Activated CD4-positive, alpha-beta T cell treated with anti-CD3 and anti-CD28 coated beads, Interleukin-2, amount 10 ng/mL, durations not matched to agents 7 days and 5 days (primary cell): ENCODE measurements around the gene PLXNA3. TPM values are rescaled to one million over a fixed set of nuclear protein-coding genes. Genes with fewer than 3 reads are reported as not detected.

ENCODE experiments used
- CTCF ChIA-PET: fragments of 350-600 bp; sonication (Branson Sonifier 250); formaldehyde crosslinking; loops from one replicate; lab custom pipeline; 2021; ENCODE audit warnings: antibody characterized with exemption; lab: Charles Lee
- POLR2A ChIA-PET: fragments of 350-600 bp; sonication (Branson Sonifier 250); formaldehyde crosslinking; loops from one replicate; lab custom pipeline; 2021; ENCODE audit warnings: antibody characterized with exemption; lab: Charles Lee
- DNase-seq: peaks from one replicate; pipeline ENCODE4 v3.0.0-alpha.2; 2020
- H3K27ac Mint-ChIP-seq: one replicate; pipeline ENCODE4 v1.8.0; 2021; ENCODE audit warnings: mild to moderate bottlenecking, moderate library complexity, mixed read lengths
- H3K27me3 Mint-ChIP-seq: one replicate; pipeline ENCODE4 v1.8.0; 2021; ENCODE audit warnings: mixed read lengths
- H3K36me3 Mint-ChIP-seq: one replicate; pipeline ENCODE4 v1.8.0; 2021; ENCODE audit warnings: low read depth, mixed read lengths
- H3K4me1 Mint-ChIP-seq: one replicate; pipeline ENCODE4 v1.8.0; 2021; ENCODE audit warnings: mixed read lengths
- H3K4me3 Mint-ChIP-seq: one replicate; pipeline ENCODE4 v1.8.0; 2021; ENCODE audit warnings: mild to moderate bottlenecking, moderate library complexity, mixed read lengths
- H3K9me3 Mint-ChIP-seq: one replicate; pipeline ENCODE4 v1.8.0; 2021; ENCODE audit warnings: mixed read lengths
- total RNA-seq, 2 experiments: library from RNA; stranded (reverse); gene quantifications; one replicate each; pipeline ENCODE4 v1.2.3, GENCODE V29; 2021

The PLXNA3 gene
- total RNA-seq, 2 experiments from 2014 or later = 26.2 to 28.3 TPM

DNA sequence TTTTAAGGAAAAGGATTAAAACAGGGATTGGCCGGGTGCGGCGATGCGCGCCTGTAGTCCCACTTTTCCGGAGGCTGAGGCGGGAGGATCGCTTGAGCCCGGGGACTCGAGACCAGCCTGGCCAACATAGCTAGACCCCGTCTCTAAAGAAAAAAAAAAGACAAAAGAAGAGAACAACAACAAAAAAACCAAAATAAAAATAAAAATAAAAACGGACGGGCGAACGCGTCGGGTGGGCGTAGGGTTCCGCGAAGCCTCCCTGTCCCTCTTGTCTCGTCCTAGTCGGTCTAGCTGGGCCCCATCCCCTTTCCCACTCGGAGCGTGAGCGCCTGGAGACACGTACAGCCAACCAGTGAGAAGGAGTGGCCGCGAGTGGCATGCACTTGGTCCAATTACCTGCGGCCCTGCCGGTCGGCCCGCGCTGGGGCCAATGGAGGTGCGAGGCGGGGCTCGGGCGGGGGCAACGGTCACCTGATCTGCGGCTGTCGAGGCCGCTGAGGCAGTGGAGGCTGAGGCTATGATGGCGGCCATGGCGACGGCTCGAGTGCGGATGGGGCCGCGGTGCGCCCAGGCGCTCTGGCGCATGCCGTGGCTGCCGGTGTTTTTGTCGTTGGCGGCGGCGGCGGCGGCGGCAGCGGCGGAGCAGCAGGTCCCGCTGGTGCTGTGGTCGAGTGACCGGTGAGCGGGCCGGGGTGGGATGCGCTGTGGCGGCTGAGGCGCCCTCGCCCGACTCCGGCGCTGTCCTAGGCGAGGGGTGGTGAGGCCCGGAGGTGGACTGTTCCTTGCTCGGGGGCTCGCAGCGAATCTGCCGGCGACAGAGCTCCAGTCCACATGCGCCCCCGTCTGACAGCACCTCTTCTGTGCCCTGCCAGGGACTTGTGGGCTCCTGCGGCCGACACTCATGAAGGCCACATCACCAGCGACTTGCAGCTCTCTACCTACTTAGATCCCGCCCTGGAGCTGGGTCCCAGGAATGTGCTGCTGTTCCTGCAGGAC, 29.6 kb upstream of the PLXNA3 start, which contains the start of gene ATP6AP1:
TSS of gene ATP6AP1 (plus strand) at position 502 of the 996 bp plus-strand sequence. CDS start at position 518, 16 bp downstream.
- CTCF ChIA-PET = interaction anchor here (0.8 to 1.6 kb wide), 3 partner anchors 11 to 17 kb away, joined by 3 to 4 read pairs (median 4); partner anchors contain the start of gene TAFAZZIN
- peak within 1 kb of the TSS; percentile 77 for H3K4me3 Mint-ChIP-seq
- H3K27me3 Mint-ChIP-seq = no peaks in the 10 kb centered on the region
- peak; percentile 90 for DNase-seq
- H3K4me1 Mint-ChIP-seq = peaks cover 28% of the 10 kb centered on the region
- no peaks in the 10 kb centered on the region for H3K9me3 Mint-ChIP-seq
- H3K36me3 Mint-ChIP-seq = peaks cover 8% of the 10 kb centered on the region
- peak within 1 kb of the TSS; percentile 79 for H3K27ac Mint-ChIP-seq
- POLR2A ChIA-PET = no interaction called here

- peaks cover 23% of the 10 kb centered on the region for H3K4me1 Mint-ChIP-seq
- H3K4me3 Mint-ChIP-seq = peak overlapping the region; percentile 77
- H3K27me3 Mint-ChIP-seq = no peaks in the 10 kb centered on the region
- POLR2A ChIA-PET = interaction anchor here (0.6 kb wide), 1 partner anchor 57 kb away, joined by 3 read pairs; the partner anchor contains the start of gene UBL4A
- no peak overlapping the region for H3K27ac Mint-ChIP-seq
- CTCF ChIA-PET = interaction anchor here (1.6 kb wide), 1 partner anchor 18 kb away, joined by 4 read pairs; the partner anchor contains the start of gene TAFAZZIN
- DNase-seq = no peak
- peaks cover 9% of the 10 kb centered on the region for H3K36me3 Mint-ChIP-seq
- no peaks in the 10 kb centered on the region for H3K9me3 Mint-ChIP-seq
These were observed 28.4 kb upstream of the PLXNA3 start for GRCh38 chrX:154429711-154430110.

DNA sequence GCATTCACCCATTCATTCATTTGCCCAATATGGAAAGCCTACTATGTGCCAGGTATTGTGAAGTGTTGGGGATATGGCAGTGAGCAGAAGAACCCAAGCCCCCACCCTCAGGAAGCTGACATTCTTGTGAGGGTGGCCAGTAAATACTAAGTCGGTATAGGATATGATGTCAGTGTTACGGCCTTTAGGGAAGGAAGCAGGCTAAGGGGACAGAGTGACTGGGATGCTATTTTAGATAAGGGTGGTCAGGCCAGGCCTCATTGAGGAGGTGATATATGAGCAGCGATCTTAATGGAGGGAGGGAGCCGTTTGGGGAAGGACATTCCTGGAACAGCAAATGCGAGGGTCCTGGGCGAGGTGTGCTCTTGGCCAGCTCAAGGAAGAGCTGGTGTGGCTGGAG, 27.6 kb upstream of the PLXNA3 start:
- CTCF ChIA-PET = no interaction called here
- Mint-ChIP-seq H3K36me3 (peaks cover 13% of the 10 kb centered on the region), H3K9me3 (no peaks in the 10 kb centered on the region), H3K4me1 (peaks cover 23% of the 10 kb centered on the region), H3K4me3 (no peak overlapping the region), H3K27me3 (no peaks in the 10 kb centered on the region), H3K27ac (peak overlapping the region; percentile 27)
- POLR2A ChIA-PET = interaction anchor here (0.6 kb wide), 1 partner anchor 56 kb away, joined by 3 read pairs; the partner anchor contains the start of gene UBL4A
- no peak for DNase-seq

DNA sequence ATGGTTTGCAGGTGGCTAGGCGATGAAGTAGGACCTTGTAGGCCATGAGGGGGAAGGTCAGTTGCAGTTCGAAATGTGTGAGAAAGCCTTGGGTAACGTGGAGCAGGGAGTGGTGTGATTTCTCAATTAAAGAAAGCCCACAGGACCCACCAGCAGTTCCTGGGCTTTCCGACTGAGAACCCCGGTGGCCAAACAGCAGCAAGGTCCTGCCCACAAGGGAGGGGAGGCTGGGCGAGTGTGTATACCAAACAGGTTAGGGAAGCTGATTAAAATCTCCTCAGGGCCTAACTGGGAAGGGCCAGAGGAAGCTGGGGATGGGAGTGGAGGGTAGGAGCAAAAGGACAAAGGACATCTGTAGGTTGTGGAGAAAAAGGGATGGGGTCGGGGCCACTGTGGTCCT, 27.2 kb upstream of the PLXNA3 start:
- Mint-ChIP-seq H3K4me1 (peaks cover 24% of the 10 kb centered on the region), H3K36me3 (peaks cover 15% of the 10 kb centered on the region), H3K27me3 (no peaks in the 10 kb centered on the region), H3K9me3 (no peaks in the 10 kb centered on the region), H3K4me3 (no peak overlapping the region), H3K27ac (peak overlapping the region; percentile 27)
- DNase-seq = no peak
- ChIA-PET POLR2A (no interaction called here), CTCF (interaction anchor here (0.5 kb wide), 1 partner anchor 43 kb away, joined by 3 read pairs; no protein-coding TSS in a partner anchor)

- Mint-ChIP-seq H3K27me3 (no peaks in the 10 kb centered on the region), H3K4me1 (peaks cover 28% of the 10 kb centered on the region), H3K4me3 (no peak overlapping the region), H3K36me3 (peaks cover 18% of the 10 kb centered on the region), H3K9me3 (no peaks in the 10 kb centered on the region), H3K27ac (no peak overlapping the region)
- ChIA-PET POLR2A (no interaction called here), CTCF (interaction anchor here (0.5 kb wide), 1 partner anchor 43 kb away, joined by 3 read pairs; no protein-coding TSS in a partner anchor)
- DNase-seq = no peak
These were observed 26.7 kb upstream of the PLXNA3 start for GRCh38 chrX:154431341-154431740.

DNA sequence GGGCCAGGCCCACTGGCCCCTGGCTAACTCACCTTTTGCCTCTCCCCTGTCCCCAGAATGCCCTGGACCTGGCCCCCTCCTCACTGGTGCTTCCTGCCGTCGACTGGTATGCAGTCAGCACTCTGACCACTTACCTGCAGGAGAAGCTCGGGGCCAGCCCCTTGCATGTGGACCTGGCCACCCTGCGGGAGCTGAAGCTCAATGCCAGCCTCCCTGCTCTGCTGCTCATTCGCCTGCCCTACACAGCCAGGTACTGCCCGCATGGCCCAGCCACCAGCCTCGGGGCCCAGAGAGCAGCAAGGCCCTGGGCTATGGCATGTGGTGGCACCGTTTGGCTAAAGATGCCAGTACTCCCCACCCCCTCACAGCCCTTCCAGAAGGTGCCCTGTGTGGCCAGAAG, 25.9 kb upstream of the PLXNA3 start:
- H3K4me3 Mint-ChIP-seq = no peak overlapping the region
- no peaks in the 10 kb centered on the region for H3K9me3 Mint-ChIP-seq
- POLR2A ChIA-PET = no interaction called here
- DNase-seq = no peak
- H3K4me1 Mint-ChIP-seq = peaks cover 30% of the 10 kb centered on the region
- no peaks in the 10 kb centered on the region for H3K27me3 Mint-ChIP-seq
- CTCF ChIA-PET = no interaction called here
- H3K27ac Mint-ChIP-seq = no peak overlapping the region
- H3K36me3 Mint-ChIP-seq = peaks cover 19% of the 10 kb centered on the region

DNA sequence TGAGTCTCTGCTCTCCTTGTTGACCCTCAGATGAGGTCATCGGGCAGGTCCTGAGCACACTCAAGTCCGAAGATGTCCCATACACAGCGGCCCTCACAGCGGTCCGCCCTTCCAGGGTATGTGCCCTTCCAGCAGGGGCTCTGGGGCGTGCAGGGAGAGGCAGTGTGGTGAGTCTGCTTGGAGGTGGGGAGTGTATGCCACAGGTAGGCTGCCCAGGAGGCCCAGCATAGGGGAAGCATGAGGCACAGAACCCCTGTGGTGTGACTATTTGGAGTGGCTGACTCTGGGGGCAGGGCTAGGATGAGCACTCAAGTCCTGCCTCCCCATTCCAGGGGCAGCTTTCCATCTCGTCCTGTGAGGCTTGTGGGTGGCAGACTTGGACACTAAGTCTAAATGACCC, 24.5 kb upstream of the PLXNA3 start:
- H3K4me3 Mint-ChIP-seq = no peak overlapping the region
- no peak overlapping the region for H3K27ac Mint-ChIP-seq
- H3K27me3 Mint-ChIP-seq = no peaks in the 10 kb centered on the region
- H3K36me3 Mint-ChIP-seq = peaks cover 19% of the 10 kb centered on the region
- ChIA-PET CTCF (no interaction called here), POLR2A (no interaction called here)
- H3K9me3 Mint-ChIP-seq = no peaks in the 10 kb centered on the region
- peaks cover 31% of the 10 kb centered on the region for H3K4me1 Mint-ChIP-seq
- no peak for DNase-seq

- H3K4me3 Mint-ChIP-seq = no peak overlapping the region
- POLR2A ChIA-PET = no interaction called here
These were observed 23.5 kb upstream of the PLXNA3 start for GRCh38 chrX:154434394-154435168.

DNA sequence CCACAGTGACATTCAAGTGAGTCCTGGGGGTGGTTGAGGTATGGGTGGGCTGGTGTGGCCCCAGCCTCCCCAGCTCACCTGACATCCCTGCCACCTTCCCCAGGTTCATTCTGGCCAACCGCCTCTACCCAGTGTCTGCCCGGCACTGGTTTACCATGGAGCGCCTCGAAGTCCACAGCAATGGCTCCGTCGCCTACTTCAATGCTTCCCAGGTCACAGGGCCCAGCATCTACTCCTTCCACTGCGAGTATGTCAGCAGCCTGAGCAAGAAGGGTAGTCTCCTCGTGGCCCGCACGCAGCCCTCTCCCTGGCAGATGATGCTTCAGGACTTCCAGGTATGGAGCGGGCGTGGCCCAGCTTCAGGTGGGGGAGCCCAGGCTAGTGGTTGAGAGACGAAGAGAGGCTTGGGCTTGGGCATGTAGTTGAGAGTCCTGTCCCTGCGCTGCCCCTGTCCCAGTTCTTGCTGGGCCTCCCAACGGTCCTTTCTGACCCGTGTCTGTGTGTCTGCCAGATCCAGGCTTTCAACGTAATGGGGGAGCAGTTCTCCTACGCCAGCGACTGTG, 22.8 kb upstream of the PLXNA3 start:
- H3K36me3 Mint-ChIP-seq = peaks cover 19% of the 10 kb centered on the region
- no peak overlapping the region for H3K4me3 Mint-ChIP-seq
- CTCF ChIA-PET = no interaction called here
- H3K27ac Mint-ChIP-seq = no peak overlapping the region
- H3K9me3 Mint-ChIP-seq = no peaks in the 10 kb centered on the region
- POLR2A ChIA-PET = no interaction called here
- DNase-seq = no peak
- no peaks in the 10 kb centered on the region for H3K27me3 Mint-ChIP-seq
- peaks cover 26% of the 10 kb centered on the region for H3K4me1 Mint-ChIP-seq

More at GRCh38 chrX:154434394-154435168, 23.5 kb upstream of the PLXNA3 start:
- no peaks in the 10 kb centered on the region for H3K27me3 Mint-ChIP-seq
- peaks cover 19% of the 10 kb centered on the region for H3K36me3 Mint-ChIP-seq
- CTCF ChIA-PET = no interaction called here
- no peak for DNase-seq
- H3K9me3 Mint-ChIP-seq = no peaks in the 10 kb centered on the region
- H3K4me1 Mint-ChIP-seq = peaks cover 28% of the 10 kb centered on the region
- no peak overlapping the region for H3K27ac Mint-ChIP-seq

DNA sequence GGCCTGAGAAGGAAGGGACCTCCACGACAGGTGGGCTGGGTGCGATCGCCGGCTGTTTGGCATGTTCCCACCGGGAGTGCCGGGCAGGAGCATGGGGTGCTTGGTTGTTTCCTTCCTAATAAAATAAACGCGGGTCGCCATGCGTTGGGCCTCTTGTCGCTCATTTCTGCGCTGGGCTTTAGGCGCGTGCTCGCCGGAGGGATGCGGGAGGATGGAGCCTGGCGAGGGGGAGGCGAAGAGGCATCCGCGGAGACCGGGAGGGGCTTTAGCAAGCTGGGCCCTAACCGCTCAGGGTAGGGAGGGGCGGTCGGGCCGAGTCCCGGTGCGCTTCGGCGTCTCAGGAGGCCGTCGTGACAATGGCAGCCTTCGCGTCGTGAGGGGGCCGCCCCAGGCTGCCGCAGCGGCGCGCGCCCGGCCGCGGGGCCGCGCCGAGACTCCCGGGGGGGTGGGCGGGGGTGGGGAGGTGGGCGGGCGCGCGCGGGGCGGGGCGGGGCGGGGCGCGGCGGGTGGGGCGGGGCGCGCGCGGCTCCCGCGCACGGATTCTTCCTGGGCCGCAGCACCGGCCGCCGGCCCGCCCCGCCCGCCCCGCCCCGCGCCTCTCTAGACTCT, 21.6 kb upstream of the PLXNA3 start:
- ChIA-PET POLR2A (no interaction called here), CTCF (no interaction called here)
- H3K4me3 Mint-ChIP-seq = peak overlapping the region; percentile 75
- H3K9me3 Mint-ChIP-seq = no peaks in the 10 kb centered on the region
- peak overlapping the region; percentile 87 for H3K27ac Mint-ChIP-seq
- H3K27me3 Mint-ChIP-seq = no peaks in the 10 kb centered on the region
- peaks cover 19% of the 10 kb centered on the region for H3K36me3 Mint-ChIP-seq
- peaks cover 22% of the 10 kb centered on the region for H3K4me1 Mint-ChIP-seq
- DNase-seq = peak; percentile 45

- H3K27me3 Mint-ChIP-seq = no peaks in the 10 kb centered on the region
- H3K27ac Mint-ChIP-seq = peak within 1 kb of the TSS; percentile 87
These were observed 20.9 kb upstream of the PLXNA3 start, which contains the start of gene GDI1 for GRCh38 chrX:154436983-154437752. GDI1 (plus strand) TSS chrX:154437154; CDS start chrX:154437255, 101 bp downstream.

More at GRCh38 chrX:154436983-154437752, 20.9 kb upstream of the PLXNA3 start, which contains the start of gene GDI1:
- DNase-seq = peak; percentile 52
- Mint-ChIP-seq H3K36me3 (peaks cover 24% of the 10 kb centered on the region), H3K4me3 (peak within 1 kb of the TSS; percentile 81), H3K9me3 (no peaks in the 10 kb centered on the region), H3K4me1 (peaks cover 27% of the 10 kb centered on the region)
- ChIA-PET CTCF (no interaction called here), POLR2A (no interaction called here)
